Dendritic cell treated with granulocyte-macrophage colony-stimulating factor and Interleukin-4, amounts not matched to agents 40 ng/mL and 50 ng/mL, for 4 days (primary cell): ENCODE data around the gene C5AR1.
"Not testable (repeated sequence)": the region's sequence is repeated elsewhere in the genome, so short reads cannot be mapped to it uniquely, and the experiment has no call there.

Experiments used
- H3K27ac Mint-ChIP-seq: one replicate; pipeline ENCODE4 v1.8.0; 2022; ENCODE audit warnings: mild to moderate bottlenecking, mixed read lengths
- H3K27me3 Mint-ChIP-seq: one replicate; pipeline ENCODE4 v1.8.0; 2022; ENCODE audit warnings: mild to moderate bottlenecking, mixed read lengths
- H3K36me3 Mint-ChIP-seq: one replicate; pipeline ENCODE4 v1.8.0; 2022; ENCODE audit warnings: low read depth, mixed read lengths
- H3K4me1 Mint-ChIP-seq: one replicate; pipeline ENCODE4 v1.8.0; 2022; ENCODE audit warnings: low read depth, mixed read lengths
- H3K4me3 Mint-ChIP-seq: one replicate; pipeline ENCODE4 v1.8.0; 2022; ENCODE audit warnings: mild to moderate bottlenecking, moderate library complexity, mixed read lengths
- H3K9me3 Mint-ChIP-seq: one replicate; pipeline ENCODE4 v1.8.0; 2022; ENCODE audit warnings: mixed read lengths
- intact Hi-C: fragments of 100-400 bp; cut with micrococcal nuclease; formaldehyde crosslinking; loops from one replicate; pipeline ENCODE4 v1.15.0; 2022

The C5AR1 gene

GRCh38 chr19:47309608-47310007 is at the start of gene C5AR1:
C5AR1 (plus strand) TSS chr19:47309861; CDS start chr19:47309896, 35 bp downstream.
- Mint-ChIP-seq H3K4me1 (peaks cover 69% of the 10 kb centered on the region), H3K9me3 (no peaks in the 10 kb centered on the region), H3K27me3 (peaks cover 2% of the 10 kb centered on the region), H3K4me3 (peak within 1 kb of the TSS; percentile 89), H3K27ac (peak within 1 kb of the TSS; percentile 87), H3K36me3 (peaks cover 21% of the 10 kb centered on the region)
- intact Hi-C loops = loop anchor here (5.0 kb wide), 1 partner anchor 38 kb away; the partner anchor contains the start of gene DHX34

- H3K27ac Mint-ChIP-seq = no peak overlapping the region
- H3K36me3 Mint-ChIP-seq = peaks cover 88% of the 10 kb centered on the region
- H3K4me1 Mint-ChIP-seq = peaks cover 42% of the 10 kb centered on the region
These were observed 49.2 kb upstream of the C5AR1 start for GRCh38 chr19:47260476-47260875.

DNA sequence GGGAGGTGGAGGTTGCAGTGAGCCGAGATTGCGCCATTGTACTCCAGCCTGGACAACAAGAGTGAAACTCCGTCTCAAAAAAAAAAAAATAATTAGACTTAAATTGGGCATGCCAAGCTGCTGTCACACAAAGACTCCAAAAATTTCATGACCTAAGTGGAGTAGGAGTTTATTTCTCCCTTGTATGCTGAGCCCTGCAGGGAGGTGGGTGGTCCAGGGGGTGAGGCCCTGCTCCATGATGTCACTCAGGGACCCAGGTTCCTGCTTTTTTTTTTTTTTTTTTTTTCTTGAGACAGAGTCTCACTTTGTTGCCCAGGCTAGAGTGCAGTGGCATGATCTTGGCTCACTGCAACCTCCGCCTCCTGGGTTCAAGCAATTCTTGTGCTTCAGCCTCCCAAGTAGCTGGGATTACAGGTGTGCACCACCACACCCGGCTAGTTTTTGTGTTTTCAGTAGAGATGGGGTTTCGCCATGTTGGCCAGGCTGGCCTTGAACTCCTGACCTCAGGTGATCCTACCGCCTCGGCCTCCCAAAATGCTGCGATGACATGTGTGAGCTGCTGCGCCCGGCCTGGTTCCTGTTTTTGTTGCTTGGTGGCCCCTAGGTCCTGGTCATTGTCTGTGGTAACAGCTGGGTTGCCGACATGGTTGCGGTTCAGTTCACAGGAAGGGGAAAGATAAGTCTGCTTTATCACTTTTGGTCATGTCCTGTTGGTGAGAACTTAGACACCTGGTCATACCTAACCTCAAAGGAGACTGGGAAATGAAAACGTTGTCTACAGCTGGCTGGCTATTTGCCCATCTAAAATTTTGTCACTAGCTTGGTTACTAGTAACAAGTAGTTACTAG is 47.5 kb upstream of the C5AR1 start:
- Mint-ChIP-seq H3K4me1 (peaks cover 36% of the 10 kb centered on the region), H3K36me3 (peaks cover 98% of the 10 kb centered on the region)
- H3K27me3 Mint-ChIP-seq, H3K4me3 Mint-ChIP-seq, intact Hi-C loops, H3K27ac Mint-ChIP-seq, H3K9me3 Mint-ChIP-seq: not testable (repeated sequence)

More at GRCh38 chr19:47260476-47260875, 49.2 kb upstream of the C5AR1 start:
- no peaks in the 10 kb centered on the region for H3K9me3 Mint-ChIP-seq
- intact Hi-C loops = no loop called here
- no peaks in the 10 kb centered on the region for H3K27me3 Mint-ChIP-seq
- H3K4me3 Mint-ChIP-seq = no peak overlapping the region

GRCh38 chr19:47264629-47265028 is 45.0 kb upstream of the C5AR1 start:
- intact Hi-C loops = no loop called here
- Mint-ChIP-seq H3K9me3 (no peaks in the 10 kb centered on the region), H3K4me3 (no peak overlapping the region), H3K36me3 (peaks cover 98% of the 10 kb centered on the region), H3K27me3 (no peaks in the 10 kb centered on the region), H3K4me1 (peaks cover 14% of the 10 kb centered on the region), H3K27ac (no peak overlapping the region)

DNA sequence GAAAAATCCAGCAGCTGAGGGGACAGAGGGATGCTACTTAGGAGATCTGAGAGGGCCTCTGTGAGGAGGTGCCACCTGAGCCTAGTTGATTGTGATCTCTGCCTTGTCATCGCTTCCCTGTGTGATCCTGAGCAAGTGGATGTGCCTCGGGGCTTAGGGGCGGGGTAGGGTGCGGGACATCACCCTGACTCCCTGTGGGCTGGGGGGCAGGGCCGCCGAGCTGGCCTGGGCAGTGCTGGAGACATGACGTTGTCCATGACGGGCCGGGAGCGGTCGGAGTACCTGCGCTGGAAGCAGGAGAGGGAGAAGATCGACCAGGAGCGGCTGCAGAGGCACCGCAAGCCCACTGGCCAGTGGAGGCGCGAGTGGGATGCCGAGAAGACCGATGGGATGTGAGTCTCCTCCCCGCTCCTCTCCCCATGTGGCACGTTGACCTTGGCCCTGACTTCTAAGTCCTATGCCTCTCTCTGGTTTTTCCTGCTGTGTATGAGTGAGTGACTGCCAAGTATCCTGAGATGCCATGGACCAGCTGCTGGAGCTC is 43.2 kb upstream of the C5AR1 start:
- intact Hi-C loops = no loop called here
- Mint-ChIP-seq H3K4me1 (peaks cover 9% of the 10 kb centered on the region), H3K36me3 (peaks cover 98% of the 10 kb centered on the region), H3K27ac (no peak overlapping the region), H3K4me3 (no peak overlapping the region), H3K9me3 (no peaks in the 10 kb centered on the region), H3K27me3 (no peaks in the 10 kb centered on the region)

GRCh38 chr19:47267350-47267759 is 42.3 kb upstream of the C5AR1 start:
- H3K36me3 Mint-ChIP-seq = peaks cover 98% of the 10 kb centered on the region
- no peak overlapping the region for H3K4me3 Mint-ChIP-seq
- no peaks in the 10 kb centered on the region for H3K9me3 Mint-ChIP-seq
- no peak overlapping the region for H3K27ac Mint-ChIP-seq
- intact Hi-C loops = no loop called here
- no peaks in the 10 kb centered on the region for H3K27me3 Mint-ChIP-seq
- H3K4me1 Mint-ChIP-seq = peaks cover 18% of the 10 kb centered on the region

DNA sequence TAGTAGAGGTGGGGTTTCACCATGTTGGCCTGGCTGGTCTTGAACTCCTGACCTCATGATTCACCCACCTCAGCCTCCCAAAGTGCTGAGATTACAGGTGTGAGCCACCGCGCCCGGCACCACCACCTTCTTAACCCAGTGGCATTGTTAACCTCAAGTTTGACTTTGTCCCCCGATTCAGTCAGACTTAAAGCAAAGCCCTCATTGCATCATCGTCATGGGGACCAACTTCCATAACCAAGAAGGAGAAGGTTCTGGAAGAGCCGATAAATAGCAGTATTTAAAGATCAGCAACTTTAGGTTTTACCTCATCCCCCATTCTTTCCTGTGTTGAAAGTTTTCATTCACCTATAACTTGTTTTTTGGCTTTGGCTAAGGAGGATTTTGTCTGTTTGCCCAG is 41.6 kb upstream of the C5AR1 start:
- Mint-ChIP-seq H3K27me3 (no peaks in the 10 kb centered on the region), H3K4me3 (no peak overlapping the region), H3K4me1 (peaks cover 24% of the 10 kb centered on the region), H3K36me3 (peaks cover 93% of the 10 kb centered on the region), H3K9me3 (no peaks in the 10 kb centered on the region), H3K27ac (no peak overlapping the region)
- intact Hi-C loops = no loop called here

DNA sequence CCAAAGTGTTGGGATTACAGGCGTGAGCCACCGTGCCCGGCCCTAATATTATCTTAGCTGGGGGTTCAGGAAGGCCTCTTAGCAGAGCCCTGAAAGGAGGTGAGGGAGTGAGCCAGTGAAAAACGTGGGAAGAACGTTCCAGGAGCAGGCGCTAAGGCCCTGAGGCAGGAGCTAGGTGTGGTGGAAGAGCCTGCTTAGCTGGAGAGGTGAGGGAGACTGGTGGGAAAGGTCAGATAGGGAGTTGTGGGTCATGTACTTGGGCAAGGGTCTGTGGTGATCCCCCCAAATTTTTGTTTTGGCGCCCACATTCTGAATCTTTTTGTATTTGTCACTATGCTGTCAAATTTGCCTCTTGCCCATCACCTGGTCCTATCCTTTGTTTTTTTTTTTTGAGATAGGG is 40.1 kb upstream of the C5AR1 start:
- Mint-ChIP-seq H3K27ac (no peak overlapping the region), H3K4me3 (no peak overlapping the region), H3K27me3 (no peaks in the 10 kb centered on the region), H3K36me3 (peaks cover 90% of the 10 kb centered on the region), H3K9me3 (no peaks in the 10 kb centered on the region), H3K4me1 (peaks cover 33% of the 10 kb centered on the region)
- intact Hi-C loops = no loop called here

- Mint-ChIP-seq H3K36me3 (peaks cover 86% of the 10 kb centered on the region), H3K4me3 (no peak overlapping the region), H3K27me3 (peaks cover 2% of the 10 kb centered on the region), H3K27ac (no peak overlapping the region), H3K4me1 (peaks cover 38% of the 10 kb centered on the region), H3K9me3 (no peaks in the 10 kb centered on the region)
- intact Hi-C loops = no loop called here
These were observed 39.3 kb upstream of the C5AR1 start for GRCh38 chr19:47270408-47270807.

GRCh38 chr19:47271949-47272348 is 37.7 kb upstream of the C5AR1 start:
- Mint-ChIP-seq H3K27me3 (peaks cover 7% of the 10 kb centered on the region), H3K4me1 (peaks cover 48% of the 10 kb centered on the region), H3K36me3 (peaks cover 80% of the 10 kb centered on the region), H3K27ac (peak overlapping the region; percentile 96), H3K4me3 (no peak overlapping the region), H3K9me3 (no peaks in the 10 kb centered on the region)
- intact Hi-C loops = no loop called here

DNA sequence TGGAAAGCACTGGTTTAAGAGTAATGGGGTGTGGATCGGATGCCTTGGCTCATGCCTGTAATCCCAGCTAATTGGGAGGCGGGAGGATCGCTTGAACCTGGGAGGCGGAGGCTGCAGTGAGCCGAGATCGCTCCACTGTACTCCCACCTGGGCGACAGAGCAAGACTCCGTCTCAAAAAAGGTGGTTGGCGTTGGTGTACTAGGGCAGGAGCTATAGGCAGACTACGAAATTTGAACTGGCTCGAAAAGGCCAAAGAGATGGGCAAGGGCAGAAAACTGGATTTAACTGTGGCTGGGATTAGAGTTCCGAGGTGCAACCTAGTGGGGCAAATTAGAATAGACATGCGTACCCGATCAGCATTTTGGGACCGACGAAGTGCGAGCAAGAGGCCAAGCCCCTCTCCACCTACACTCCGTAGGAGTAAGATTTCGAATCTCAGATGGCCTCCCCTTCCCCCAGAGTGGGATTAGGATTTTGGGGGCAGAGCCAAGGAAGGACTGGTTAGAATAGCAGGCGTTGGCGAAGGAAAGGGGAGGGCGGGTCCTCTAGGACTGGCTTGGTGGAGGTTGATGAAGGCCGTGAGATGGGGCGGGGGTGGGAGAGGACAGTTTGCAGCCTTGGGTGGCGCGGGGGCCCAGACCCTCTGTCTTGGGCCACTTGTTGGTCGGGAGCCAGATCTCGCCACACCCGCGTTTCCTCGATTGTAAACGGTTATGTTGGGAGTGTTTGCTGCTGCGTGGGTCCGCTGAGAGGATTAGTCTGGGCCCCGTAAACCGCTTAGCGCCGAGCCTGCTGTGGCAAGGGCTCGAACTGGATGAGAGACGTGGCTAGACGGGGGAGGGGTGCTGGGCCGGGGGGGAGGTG is 37.0 kb upstream of the C5AR1 start:
- H3K4me3 Mint-ChIP-seq = peak overlapping the region; percentile 92
- H3K9me3 Mint-ChIP-seq = no peaks in the 10 kb centered on the region
- H3K27me3 Mint-ChIP-seq = peaks cover 7% of the 10 kb centered on the region
- peaks cover 48% of the 10 kb centered on the region for H3K4me1 Mint-ChIP-seq
- peaks cover 73% of the 10 kb centered on the region for H3K36me3 Mint-ChIP-seq
- intact Hi-C loops = no loop called here
- H3K27ac Mint-ChIP-seq = peak overlapping the region; percentile 96

- Mint-ChIP-seq H3K27ac (peak overlapping the region; percentile 96), H3K9me3 (no peaks in the 10 kb centered on the region)
These were observed 36.2 kb upstream of the C5AR1 start for GRCh38 chr19:47273313-47274070.

More at GRCh38 chr19:47273313-47274070, 36.2 kb upstream of the C5AR1 start:
- Mint-ChIP-seq H3K27me3 (peaks cover 7% of the 10 kb centered on the region), H3K4me1 (peaks cover 53% of the 10 kb centered on the region), H3K36me3 (peaks cover 65% of the 10 kb centered on the region), H3K4me3 (peak overlapping the region; percentile 92)
- intact Hi-C loops = loop anchor here (1.0 kb wide), 1 partner anchor 16 kb away; no protein-coding TSS in a partner anchor
